PFSK-1 (cell line): ENCODE results near the gene ACOX3.

Source experiments
- POLR2AphosphoS5 ChIP-seq: IDR thresholded peaks from 2 replicates; pipeline ENCODE4 v1.6.1; 2012; ENCODE audit warnings: low read depth, mild to moderate bottlenecking, control low read depth, low read length, moderate library complexity
- SIN3A ChIP-seq: IDR thresholded peaks from 2 replicates; pipeline ENCODE4 v1.6.1; 2012; ENCODE audit warnings: mild to moderate bottlenecking, low read length, moderate library complexity, borderline replicate concordance; ENCODE audit not compliant: insufficient read depth

GRCh38 chr4:8370835-8371595 is 69.5 kb downstream of the ACOX3 start:
- TF ChIP-seq SIN3A (no peak), POLR2AphosphoS5 (no peak)
